PC-3 (cell line): ENCODE results near the gene PCGF1. TPM values are rescaled to one million over a fixed set of nuclear protein-coding genes. Genes with fewer than 3 reads are reported as not detected.

Source experiments
- ATAC-seq: fragments of 200-7000 bp; cut with Tn5 transposase; 2 replicates; pipeline ENCODE4 v1.9.1; 2020; ENCODE audit warnings: mild to moderate bottlenecking, moderate library complexity
- BruUV-seq: library from RNA; stranded (reverse); fragments of 400-500 nt; replicated peaks from 2 replicates; lab custom pipeline; 2021; lab: Mats Ljungman, UMichigan
- CTCF ChIA-PET: fragments of 300-600 bp; sonication (Branson Sonifier 250); formaldehyde crosslinking; loops from one replicate; lab custom pipeline; 2022; ENCODE audit warnings: antibody characterized with exemption; lab: Charles Lee
- POLR2A ChIA-PET: fragments of 300-600 bp; sonication (Branson Sonifier 250); formaldehyde crosslinking; loops from one replicate; lab custom pipeline; 2022; ENCODE audit warnings: antibody characterized with exemption; ENCODE audit not compliant: unreplicated experiment; lab: Charles Lee
- DNase-seq: peaks from one replicate; pipeline ENCODE4 v3.0.0-alpha.2; 2015
- H2AFZ ChIP-seq: fragments of 300-600 bp; sonication (generic); 2 replicates; pipeline ENCODE4 v1.6.0; 2016; ENCODE audit warnings: antibody characterized with exemption, low read length
- H3F3A ChIP-seq: fragments of 300-600 bp; sonication (generic); one replicate; pipeline ENCODE4 v1.6.0; 2017; ENCODE audit warnings: antibody characterized with exemption, low read length, control low read depth, mild to moderate bottlenecking; ENCODE audit not compliant: unreplicated experiment
- H3K27ac ChIP-seq: fragments of 300-600 bp; sonication (generic); 2 replicates; pipeline ENCODE4 v1.5.1; 2016; ENCODE audit warnings: mild to moderate bottlenecking, low read length
- H3K27me3 ChIP-seq: fragments of 300-600 bp; sonication (generic); 2 replicates; pipeline ENCODE4 v1.6.1; 2016; ENCODE audit warnings: low read length, mixed read lengths
- H3K36me3 ChIP-seq: fragments of 300-600 bp; sonication (generic); 2 replicates; pipeline ENCODE4 v1.6.1; 2016; ENCODE audit warnings: low read depth, mixed run types, low read length, mixed read lengths
- H3K4me1 ChIP-seq: fragments of 300-600 bp; sonication (generic); 2 replicates; pipeline ENCODE4 v1.5.1; 2016; ENCODE audit warnings: low read length; ENCODE audit not compliant: insufficient read depth
- H3K4me2 ChIP-seq: fragments of 300-600 bp; sonication (generic); 2 replicates; pipeline ENCODE4 v1.6.0; 2016; ENCODE audit warnings: low read length
- H3K4me3 ChIP-seq: fragments of 300-600 bp; sonication (generic); 2 replicates; pipeline ENCODE4 v1.5.1; 2016; ENCODE audit warnings: mild to moderate bottlenecking, low read length, mixed read lengths
- H3K79me2 ChIP-seq: fragments of 300-600 bp; sonication (generic); 2 replicates; pipeline ENCODE4 v1.6.1; 2017; ENCODE audit warnings: low read length, mixed read lengths
- H3K9ac ChIP-seq: fragments of 300-600 bp; sonication (generic); 2 replicates; pipeline ENCODE4 v1.6.0; 2016; ENCODE audit warnings: mild to moderate bottlenecking, low read length
- H3K9me2 ChIP-seq: fragments of 300-600 bp; sonication (generic); replicated peaks from 2 replicates; pipeline ENCODE4 v1.6.1; 2016; ENCODE audit warnings: mixed run types, low read length, mixed read lengths
- H3K9me3 ChIP-seq: fragments of 300-600 bp; sonication (generic); 2 replicates; pipeline ENCODE4 v1.6.1; 2016; ENCODE audit warnings: low read length, mixed read lengths
- H4K20me1 ChIP-seq: fragments of 300-600 bp; sonication (generic); 2 replicates; pipeline ENCODE4 v1.6.1; 2016; ENCODE audit warnings: low read length, mixed read lengths
- EZH2 ChIP-seq: fragments of 300-600 bp; sonication (generic); IDR thresholded peaks from one replicate; pipeline ENCODE4 v1.6.1; 2017; ENCODE audit warnings: antibody characterized with exemption, mild to moderate bottlenecking, low read length; ENCODE audit not compliant: unreplicated experiment
- EZH2phosphoT487 ChIP-seq: fragments of 300-600 bp; sonication (generic); IDR thresholded peaks from 2 replicates; pipeline ENCODE4 v1.6.1; 2018; ENCODE audit warnings: mild to moderate bottlenecking, antibody characterized with exemption, low read length, borderline replicate concordance
- intact Hi-C: fragments of 100-400 bp; cut with micrococcal nuclease; formaldehyde crosslinking; loops from 2 replicates; pipeline ENCODE4 v1.9.0; 2023
- total RNA-seq: library from RNA; depleted of rRNA; stranded (reverse); fragments of >200 nt; gene quantifications from 2 replicates; pipeline ENCODE4 v1.2.3, GENCODE V29; 2014; rRNA removed
- TF ChIP-seq, protein P1 (sequence below): fragments of 300-600 bp; sonication (generic); conservative IDR thresholded peaks from 2 replicates; pipeline ENCODE4 v1.5.1; 2017; ENCODE audit warnings: antibody characterized with exemption, low read depth, mild to moderate bottlenecking, low read length

PCGF1 gene
- total RNA-seq, 1 experiment from 2014 or later = 35.7 TPM

GRCh38 chr2:74457549-74458131 lies 49.9 kb downstream of the PCGF1 start:
- Histone ChIP-seq H4K20me1 (no peaks in the 10 kb centered on the region), H3K4me3 (peak overlapping the region; percentile 93), H3K27ac (peak overlapping the region; percentile 93), H3K36me3 (peaks cover 5% of the 10 kb centered on the region; the same call in 1 of the 2 replicates), H3K79me2 (peaks cover 32% of the 10 kb centered on the region), H3K9ac (peak overlapping the region; percentile 92), H3K27me3 (no peaks in the 10 kb centered on the region), H3K9me3 (no peaks in the 10 kb centered on the region), H3K9me2 (no peaks in the 10 kb centered on the region), H3F3A (no peaks in the 10 kb centered on the region), H2AFZ (peak overlapping the region; percentile 88), H3K4me2 (peak overlapping the region; percentile 99), H3K4me1 (peaks cover 27% of the 10 kb centered on the region)
- CTCF ChIA-PET = no interaction called here
- peak; percentile 53 for ATAC-seq
- POLR2A ChIA-PET = interaction anchor here (1.0 kb wide), 1 partner anchor 10 kb away, joined by 9 read pairs; no protein-coding TSS in a partner anchor
- TSS peak; percentile 3 for BruUV-seq
- intact Hi-C loops = loop anchor here (1.0 to 5.0 kb wide), 3 partner anchors 26 to 260 kb away; partner anchors contain the start of genes AUP1, HTRA2, MTHFD2 and TTC31
- TF ChIP-seq EZH2phosphoT487 = no peak
- TF ChIP-seq, protein P1, sequence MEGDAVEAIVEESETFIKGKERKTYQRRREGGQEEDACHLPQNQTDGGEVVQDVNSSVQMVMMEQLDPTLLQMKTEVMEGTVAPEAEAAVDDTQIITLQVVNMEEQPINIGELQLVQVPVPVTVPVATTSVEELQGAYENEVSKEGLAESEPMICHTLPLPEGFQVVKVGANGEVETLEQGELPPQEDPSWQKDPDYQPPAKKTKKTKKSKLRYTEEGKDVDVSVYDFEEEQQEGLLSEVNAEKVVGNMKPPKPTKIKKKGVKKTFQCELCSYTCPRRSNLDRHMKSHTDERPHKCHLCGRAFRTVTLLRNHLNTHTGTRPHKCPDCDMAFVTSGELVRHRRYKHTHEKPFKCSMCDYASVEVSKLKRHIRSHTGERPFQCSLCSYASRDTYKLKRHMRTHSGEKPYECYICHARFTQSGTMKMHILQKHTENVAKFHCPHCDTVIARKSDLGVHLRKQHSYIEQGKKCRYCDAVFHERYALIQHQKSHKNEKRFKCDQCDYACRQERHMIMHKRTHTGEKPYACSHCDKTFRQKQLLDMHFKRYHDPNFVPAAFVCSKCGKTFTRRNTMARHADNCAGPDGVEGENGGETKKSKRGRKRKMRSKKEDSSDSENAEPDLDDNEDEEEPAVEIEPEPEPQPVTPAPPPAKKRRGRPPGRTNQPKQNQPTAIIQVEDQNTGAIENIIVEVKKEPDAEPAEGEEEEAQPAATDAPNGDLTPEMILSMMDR = no peak
- no peak for TF ChIP-seq EZH2
- DNase-seq = peak; percentile 72

DNA sequence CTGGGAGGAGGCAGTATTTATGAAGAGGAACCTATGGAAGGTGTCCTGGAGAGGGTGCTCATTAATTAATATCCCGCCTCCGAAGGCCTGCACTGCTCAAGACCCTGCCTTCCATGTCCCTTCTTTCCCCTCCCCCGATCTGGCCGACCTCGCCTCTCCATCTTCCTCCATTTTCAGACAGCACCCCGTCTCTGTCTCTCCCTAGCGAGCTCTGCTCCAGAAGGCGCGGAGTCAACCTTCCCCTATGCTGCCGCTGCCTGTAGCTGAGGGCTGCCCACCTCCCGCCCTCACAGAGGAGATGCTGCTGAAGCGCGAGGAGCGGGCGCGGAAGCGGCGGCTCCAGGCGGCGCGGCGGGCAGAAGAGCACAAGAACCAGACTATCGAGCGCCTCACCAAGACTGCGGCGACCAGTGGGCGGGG lies 50.4 kb downstream of the PCGF1 start:
- peaks cover 27% of the 10 kb centered on the region for H3K4me1 ChIP-seq
- intact Hi-C loops = loop anchor here (5.0 kb wide), 1 partner anchor 260 kb away; the partner anchor contains the start of gene MTHFD2
- H3K79me2 ChIP-seq = peaks cover 32% of the 10 kb centered on the region
- no peaks in the 10 kb centered on the region for H3K9me2 ChIP-seq
- peak overlapping the region; percentile 99 for H3K4me2 ChIP-seq
- H3K36me3 ChIP-seq = peaks cover 5% of the 10 kb centered on the region; the same call in 1 of the 2 replicates
- BruUV-seq = no TSS peak
- no peaks in the 10 kb centered on the region for H3K27me3 ChIP-seq
- peak overlapping the region; percentile 93 for H3K4me3 ChIP-seq
- ChIA-PET CTCF (no interaction called here), POLR2A (interaction anchor here (0.6 kb wide), 2 partner anchors 24 to 51 kb away, joined by 3 to 6 read pairs; no protein-coding TSS in a partner anchor)
- no peaks in the 10 kb centered on the region for H3K9me3 ChIP-seq
- no peak for ATAC-seq
- H3K9ac ChIP-seq = peak overlapping the region; percentile 92
- no peaks in the 10 kb centered on the region for H3F3A ChIP-seq
- H4K20me1 ChIP-seq = no peaks in the 10 kb centered on the region
- H2AFZ ChIP-seq = peak overlapping the region; percentile 53
- DNase-seq = no peak
- H3K27ac ChIP-seq = peak overlapping the region; percentile 93
- TF ChIP-seq EZH2 (no peak), EZH2phosphoT487 (no peak)
- TF ChIP-seq, protein P1 = no peak

Other genes with a start within 250 kb of the PCGF1 start
- 0.40 and 2.4 TPM in 2 replicates for gene SLC4A5, start 164.3 kb downstream of the PCGF1 start, total RNA-seq
- gene DCTN1, start 127.4 kb downstream of the PCGF1 start, total RNA-seq = 67.8 and 91.0 TPM in 2 replicates
- 1.6 and 2.4 TPM in 2 replicates for gene C2orf81, start 86.1 kb downstream of the PCGF1 start, total RNA-seq
- gene WDR54, start 86.0 kb downstream of the PCGF1 start, total RNA-seq = 38.8 and 41.0 TPM in 2 replicates
- 90.5 and 138 TPM in 2 replicates for gene RTKN, start 65.8 kb downstream of the PCGF1 start, total RNA-seq
- gene INO80B, start 52.6 kb downstream of the PCGF1 start, total RNA-seq = 26.2 and 34.6 TPM in 2 replicates
- gene WBP1, start 49.3 kb downstream of the PCGF1 start, total RNA-seq = 57.5 and 64.4 TPM in 2 replicates
- gene MOGS, start 42.3 kb downstream of the PCGF1 start, total RNA-seq = 60.6 and 70.1 TPM in 2 replicates
- gene MRPL53, start 35.0 kb downstream of the PCGF1 start, total RNA-seq = 86.9 and 102 TPM in 2 replicates
- 14.7 and 21.1 TPM in 2 replicates for gene CCDC142, start 24.7 kb downstream of the PCGF1 start, total RNA-seq
- 21.1 and 21.4 TPM in 2 replicates for gene TTC31, start 24.6 kb downstream of the PCGF1 start, total RNA-seq
- gene LBX2, start 8.1 kb downstream of the PCGF1 start, total RNA-seq = not detected in 2 replicates
- gene TLX2, start 6.8 kb upstream of the PCGF1 start, total RNA-seq = 3.1 and 3.4 TPM in 2 replicates
- 0.07 and 0.63 TPM in 2 replicates for gene DQX1, start 18.5 kb upstream of the PCGF1 start, total RNA-seq
- 218 and 233 TPM in 2 replicates for gene AUP1, start 22.0 kb upstream of the PCGF1 start, total RNA-seq
- gene HTRA2, start 22.2 kb upstream of the PCGF1 start, total RNA-seq = 71.8 and 77.5 TPM in 2 replicates
- 5.8 and 12.4 TPM in 2 replicates for gene LOXL3, start 46.2 kb upstream of the PCGF1 start, total RNA-seq
- gene DOK1, start 47.0 kb upstream of the PCGF1 start, total RNA-seq = 4.7 and 6.0 TPM in 2 replicates
- not detected in 2 replicates for gene M1AP, start 140.6 kb upstream of the PCGF1 start, total RNA-seq
- gene SEMA4F, start 146.6 kb upstream of the PCGF1 start, total RNA-seq = 7.6 and 13.9 TPM in 2 replicates